Retinal pigment epithelial cell (primary cell): Measurements from ENCODE around the gene DNTTIP2.
"Not testable (repeated sequence)": the region's sequence is repeated elsewhere in the genome, so short reads cannot be mapped to it uniquely, and the experiment has no call there.

Experiments used
- DNase-seq: peaks from one replicate; pipeline ENCODE4 v3.0.0-alpha.2; 2010; ENCODE audit warnings: low read depth
- H3K4me3 ChIP-seq: 2 replicates; pipeline ENCODE4 v1.5.1; 2011; ENCODE audit warnings: mild to moderate bottlenecking, low read length, control low read depth, moderate library complexity
- CTCF ChIP-seq: conservative IDR thresholded peaks from 2 replicates; pipeline ENCODE4 v1.5.1; 2011; ENCODE audit warnings: low read depth, low read length, control low read depth, inconsistent platforms

The DNTTIP2 gene

GRCh38 chr1:93878889-93879586, at the start of gene DNTTIP2:
Gene DNTTIP2, minus strand, starts transcription at chr1:93879206. Its CDS starts 58 bp downstream, at chr1:93879148.
- no peak for TF ChIP-seq CTCF
- peak within 1 kb of the TSS; percentile 98 for H3K4me3 ChIP-seq
- peak; percentile 60 for DNase-seq

- no peak for DNase-seq
- TF ChIP-seq CTCF: no peak
- no peak overlapping the region for H3K4me3 ChIP-seq
These were observed 46.2 kb upstream of the DNTTIP2 start for GRCh38 chr1:93925206-93925605.

- H3K4me3 ChIP-seq: no peak overlapping the region
- TF ChIP-seq CTCF: no peak
- no peak for DNase-seq
These were observed 40.8 kb upstream of the DNTTIP2 start for GRCh38 chr1:93919780-93920179.

GRCh38 chr1:93917302-93917701, 38.3 kb upstream of the DNTTIP2 start:
- no peak for TF ChIP-seq CTCF
- H3K4me3 ChIP-seq: no peak overlapping the region
- DNase-seq: no peak

- DNase-seq, H3K4me3 ChIP-seq: not testable (repeated sequence)
These were observed 31.9 kb upstream of the DNTTIP2 start for GRCh38 chr1:93910880-93911279.

- H3K4me3 ChIP-seq: no peak overlapping the region
- no peak for DNase-seq
- TF ChIP-seq CTCF: no peak
These were observed 31.3 kb upstream of the DNTTIP2 start for GRCh38 chr1:93910305-93910704.

- peak within 1 kb of the TSS; percentile 79 for H3K4me3 ChIP-seq
- peak; percentile 66 for DNase-seq
- TF ChIP-seq CTCF: peak; percentile 72
These were observed 30.4 kb upstream of the DNTTIP2 start, which contains the start of gene GCLM for GRCh38 chr1:93909146-93910050. Gene GCLM, minus strand, starts transcription at chr1:93909430. Its CDS starts 267 bp downstream, at chr1:93909163.
